Peyer's patch (tissue), 4 donors: ENCODE results near the gene RNF126. TPM values are rescaled to one million over a fixed set of nuclear protein-coding genes. Genes with fewer than 3 reads are reported as not detected.

ENCODE experiments used
- DNase-seq, 3 donors: peaks; one replicate each; pipeline ENCODE4 v3.0.0-alpha.2; 2017 to 2019
- H3K27ac ChIP-seq, 4 donors: fragments of 200-600 bp; sonication (generic); one replicate each; pipeline ENCODE4 v1.5.1; 2016 to 2019
- H3K27me3 ChIP-seq, 2 donors: fragments of 200-600 bp; sonication (generic); one replicate each; pipeline ENCODE4 v1.5.1; 2019
- H3K36me3 ChIP-seq, 3 donors: fragments of 200-600 bp; sonication (generic); one replicate each; pipeline ENCODE4 v1.5.1; 2016 to 2019
- H3K4me1 ChIP-seq, 4 donors: fragments of 200-600 bp; sonication (generic); one replicate each; pipeline ENCODE4 v1.5.1; 2016 to 2019
- H3K4me3 ChIP-seq, 4 donors: fragments of 200-600 bp; sonication (generic); 1 replicate in 3 of 4; 2 replicates in 1 of 4; pipeline ENCODE4 v1.5.1; 2016 to 2019; ENCODE audit warnings: mild to moderate bottlenecking in 1 of 4
- H3K9me3 ChIP-seq, 4 donors: fragments of 200-600 bp; sonication (generic); one replicate each; pipeline ENCODE4 v1.5.1; 2016 to 2019; ENCODE audit warnings: mild to moderate bottlenecking in 1 of 4
- POLR2A ChIP-seq, 2 donors: fragments of 450-650 bp; IDR thresholded peaks; one replicate each; pipeline ENCODE4 v1.5.1; 2017; ENCODE audit warnings: antibody characterized with exemption in 2 of 2, mild to moderate bottlenecking in 2 of 2, moderate library complexity in 2 of 2
- total RNA-seq, 4 donors: library from RNA; depleted of rRNA; stranded (reverse); fragments of >200 nt; gene quantifications; one replicate each; pipeline ENCODE4 v1.1.0, GENCODE V29; 2016
- TF ChIP-seq, protein P1 (sequence below), 6 experiments: fragments of 450-650 bp in 4 of 6; fragments of 200-600 bp in 2 of 6; sonication (generic) in 1 of 6; IDR thresholded peaks; one replicate each; pipeline ENCODE4 v1.5.1; 2017 to 2019; ENCODE audit warnings: antibody characterized with exemption in 6 of 6, mild to moderate bottlenecking in 3 of 6, moderate library complexity in 1 of 6

Gene RNF126
- total RNA-seq, 4 donors from 2014 or later = 83.3 to 119 (median 115) TPM

DNA sequence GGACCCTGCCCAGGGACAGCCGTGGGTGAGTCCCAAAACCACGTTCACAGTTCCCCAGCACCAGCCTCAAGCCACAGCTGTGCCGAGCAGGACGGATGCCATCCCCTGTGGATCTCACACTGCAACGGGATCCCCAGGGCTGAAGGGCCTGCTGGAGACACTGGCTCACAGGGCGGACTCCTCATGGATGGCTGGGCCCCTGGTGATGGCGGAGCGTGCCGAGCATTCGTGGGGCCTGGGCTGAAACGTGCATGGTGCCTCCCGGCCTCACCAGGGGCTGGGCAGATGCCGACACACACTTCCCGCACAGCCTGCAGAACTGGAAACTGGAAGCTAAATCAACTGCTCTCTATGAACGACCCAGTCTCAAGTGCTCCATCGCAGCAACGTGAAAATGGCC is 9.6 kb downstream of the RNF126 start:
- no peak overlapping the region for H3K27ac ChIP-seq
- no peaks in the 10 kb centered on the region for H3K27me3 ChIP-seq
- H3K4me1 ChIP-seq = peaks cover 0 to 22% (median 12%) of the 10 kb centered on the region in 4 donors
- no peak for DNase-seq
- H3K36me3 ChIP-seq = peaks cover 0 to 60% (median 0%) of the 10 kb centered on the region in 3 donors
- no peak overlapping the region for H3K4me3 ChIP-seq
- TF ChIP-seq, protein P1, sequence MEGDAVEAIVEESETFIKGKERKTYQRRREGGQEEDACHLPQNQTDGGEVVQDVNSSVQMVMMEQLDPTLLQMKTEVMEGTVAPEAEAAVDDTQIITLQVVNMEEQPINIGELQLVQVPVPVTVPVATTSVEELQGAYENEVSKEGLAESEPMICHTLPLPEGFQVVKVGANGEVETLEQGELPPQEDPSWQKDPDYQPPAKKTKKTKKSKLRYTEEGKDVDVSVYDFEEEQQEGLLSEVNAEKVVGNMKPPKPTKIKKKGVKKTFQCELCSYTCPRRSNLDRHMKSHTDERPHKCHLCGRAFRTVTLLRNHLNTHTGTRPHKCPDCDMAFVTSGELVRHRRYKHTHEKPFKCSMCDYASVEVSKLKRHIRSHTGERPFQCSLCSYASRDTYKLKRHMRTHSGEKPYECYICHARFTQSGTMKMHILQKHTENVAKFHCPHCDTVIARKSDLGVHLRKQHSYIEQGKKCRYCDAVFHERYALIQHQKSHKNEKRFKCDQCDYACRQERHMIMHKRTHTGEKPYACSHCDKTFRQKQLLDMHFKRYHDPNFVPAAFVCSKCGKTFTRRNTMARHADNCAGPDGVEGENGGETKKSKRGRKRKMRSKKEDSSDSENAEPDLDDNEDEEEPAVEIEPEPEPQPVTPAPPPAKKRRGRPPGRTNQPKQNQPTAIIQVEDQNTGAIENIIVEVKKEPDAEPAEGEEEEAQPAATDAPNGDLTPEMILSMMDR (IDR thresholded peaks at IDR 0.05) = no peak
- no peak for TF ChIP-seq POLR2A (IDR thresholded peaks at IDR 0.05)
- no peaks in the 10 kb centered on the region for H3K9me3 ChIP-seq

DNA sequence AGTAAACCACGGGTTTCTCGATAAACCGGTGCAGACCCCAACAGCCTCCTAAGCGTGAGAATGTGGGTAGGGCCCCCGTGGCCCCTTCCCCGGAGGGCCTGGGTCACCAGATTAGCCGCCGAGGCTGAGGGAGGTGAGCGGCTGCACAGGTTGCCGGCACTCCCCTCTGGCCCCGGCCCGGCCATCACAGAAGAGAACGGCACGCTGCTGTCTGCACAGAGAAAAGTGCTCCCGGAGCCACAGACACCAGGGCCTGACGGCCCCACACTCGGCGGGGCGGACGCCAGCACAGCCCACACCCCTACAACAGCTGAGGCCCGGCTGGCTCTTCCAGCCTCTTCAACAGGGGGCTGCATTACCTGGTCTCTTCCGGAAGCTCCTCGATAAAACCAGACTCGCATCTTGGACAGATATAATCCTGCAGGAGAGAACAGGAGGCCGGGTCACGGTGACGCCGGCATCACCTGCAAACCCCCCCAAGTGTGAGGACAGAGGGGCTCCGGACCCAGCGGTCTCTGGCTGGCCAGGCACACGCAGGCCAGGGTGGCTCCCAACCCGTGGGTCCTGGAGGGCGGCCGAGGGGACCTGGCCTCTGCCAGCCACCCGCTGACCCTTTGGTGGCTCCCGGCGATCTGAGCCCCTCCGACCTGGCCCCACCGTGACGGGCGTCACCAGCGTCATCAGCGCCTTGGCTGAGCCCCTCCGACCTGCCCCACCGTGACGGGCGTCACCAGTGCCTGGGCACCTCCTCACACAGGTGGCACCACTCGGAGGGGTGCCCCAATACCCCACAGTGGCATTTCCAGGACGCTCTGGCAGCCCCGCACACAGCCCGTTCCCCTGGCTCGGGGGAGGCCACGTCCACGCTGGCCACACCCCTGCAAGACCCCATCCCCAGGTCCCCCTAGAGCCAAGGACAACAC is 10.3 kb downstream of the RNF126 start:
- Histone ChIP-seq H3K9me3 (no peaks in the 10 kb centered on the region), H3K4me1 (peaks cover 0 to 15% (median 5%) of the 10 kb centered on the region in 4 donors), H3K27me3 (no peaks in the 10 kb centered on the region), H3K4me3 (no peak overlapping the region), H3K36me3 (peaks cover 0 to 65% (median 0%) of the 10 kb centered on the region in 3 donors), H3K27ac (no peak overlapping the region)
- DNase-seq = no peak
- TF ChIP-seq POLR2A (IDR thresholded peaks at IDR 0.05) = no peak
- TF ChIP-seq, protein P1 (IDR thresholded peaks at IDR 0.05) = no peak

DNA sequence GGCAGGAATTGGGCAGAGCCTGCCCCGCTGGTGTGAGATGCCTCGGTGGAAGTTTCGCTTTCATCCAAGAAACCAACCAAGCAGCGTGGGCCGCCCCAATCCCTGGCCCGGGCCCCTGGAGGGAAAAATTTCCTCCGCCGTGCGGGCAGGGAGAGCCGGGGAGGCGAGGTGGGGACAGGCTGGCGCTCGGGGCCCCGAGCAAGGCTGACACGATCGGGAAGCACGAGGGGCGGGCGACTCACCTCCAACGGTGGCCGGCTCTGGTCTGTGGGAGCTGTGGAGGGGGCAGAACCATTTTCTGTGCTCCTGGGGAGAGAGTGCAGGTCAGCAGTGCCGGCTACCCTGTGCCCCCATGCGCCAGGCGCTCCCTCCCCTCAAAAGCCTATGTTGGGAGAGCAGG is 11.0 kb downstream of the RNF126 start:
- no peak for DNase-seq
- Histone ChIP-seq H3K4me1 (peaks cover 0 to 8% (median under 1%) of the 10 kb centered on the region in 4 donors), H3K9me3 (no peaks in the 10 kb centered on the region), H3K27me3 (no peaks in the 10 kb centered on the region), H3K27ac (no peak overlapping the region), H3K4me3 (no peak overlapping the region), H3K36me3 (peaks cover 0 to 72% (median 0%) of the 10 kb centered on the region in 3 donors)
- TF ChIP-seq, protein P1 (IDR thresholded peaks at IDR 0.05) = no peak
- no peak for TF ChIP-seq POLR2A (IDR thresholded peaks at IDR 0.05)

DNA sequence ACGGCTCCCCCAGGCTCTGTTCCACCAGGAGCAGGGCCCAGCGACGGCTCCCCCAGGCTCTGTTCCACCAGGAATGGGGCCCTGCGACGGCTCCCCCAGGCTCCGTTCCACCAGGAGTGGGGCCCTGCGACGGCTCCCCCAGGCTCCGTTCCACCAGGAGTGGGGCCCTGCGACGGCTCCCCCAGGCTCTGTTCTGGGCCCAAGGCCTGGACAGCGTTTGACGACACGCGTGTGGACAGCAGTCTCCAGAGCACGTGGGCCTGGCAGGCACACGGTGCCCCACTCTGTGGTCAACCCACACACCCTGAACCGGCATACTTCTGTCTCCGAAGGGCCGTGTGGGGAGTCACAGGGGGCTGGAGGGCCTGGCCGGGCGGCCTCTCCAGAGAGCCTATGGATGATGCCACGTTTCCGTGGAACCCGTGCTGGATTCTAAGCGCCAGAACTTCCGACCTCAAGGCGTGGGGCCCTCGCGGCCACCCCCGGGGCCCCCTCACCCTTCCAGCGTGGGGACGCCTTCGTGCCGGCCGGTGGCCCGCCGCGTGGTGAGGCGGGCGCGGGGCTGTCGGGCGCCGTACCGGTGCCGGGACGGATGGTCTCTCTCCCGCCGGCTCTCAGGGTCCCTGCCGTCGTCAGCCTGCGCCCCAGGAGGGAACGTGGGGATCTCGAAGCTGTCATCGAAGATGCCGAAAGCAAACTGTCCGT is 11.7 kb downstream of the RNF126 start:
- DNase-seq = no peak
- Histone ChIP-seq H3K27me3 (no peaks in the 10 kb centered on the region), H3K27ac (no peak overlapping the region), H3K4me3 (no peak overlapping the region), H3K9me3 (no peaks in the 10 kb centered on the region), H3K4me1 (peaks cover 0 to 8% (median 0%) of the 10 kb centered on the region in 4 donors), H3K36me3 (peaks cover 0 to 79% (median 0%) of the 10 kb centered on the region in 3 donors)
- TF ChIP-seq, protein P1 (IDR thresholded peaks at IDR 0.05) = no peak
- TF ChIP-seq POLR2A (IDR thresholded peaks at IDR 0.05) = no peak

DNA sequence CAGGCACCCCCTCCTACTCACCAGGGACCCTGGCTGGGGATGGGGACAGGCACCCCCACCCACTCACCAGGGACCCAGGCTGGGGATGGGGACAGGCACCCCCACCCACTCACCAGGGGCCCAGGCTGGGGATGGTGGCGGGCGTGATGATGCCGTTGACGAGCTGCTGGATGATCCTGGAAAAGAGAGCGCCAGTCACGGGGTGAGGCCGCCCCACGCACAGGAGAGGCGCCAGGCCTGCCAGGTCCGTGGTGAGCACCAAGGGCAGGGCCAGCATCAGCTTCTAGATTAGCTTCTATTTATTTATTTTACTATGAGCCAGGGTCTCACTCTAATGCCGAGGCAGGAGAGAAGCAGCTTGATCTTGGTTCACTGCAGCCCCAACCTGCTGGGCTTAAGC is 12.9 kb downstream of the RNF126 start:
- H3K4me3 ChIP-seq = no peak overlapping the region
- DNase-seq = no peak
- no peaks in the 10 kb centered on the region for H3K9me3 ChIP-seq
- H3K27ac ChIP-seq = no peak overlapping the region
- peaks cover 0 to 4% (median 0%) of the 10 kb centered on the region in 4 donors for H3K4me1 ChIP-seq
- TF ChIP-seq, protein P1 (IDR thresholded peaks at IDR 0.05) = no peak
- no peak for TF ChIP-seq POLR2A (IDR thresholded peaks at IDR 0.05)
- H3K36me3 ChIP-seq = peaks cover 0 to 86% (median 0%) of the 10 kb centered on the region in 3 donors
- no peaks in the 10 kb centered on the region for H3K27me3 ChIP-seq
